WTC11 (cell line): ENCODE results near the gene RUNX1. TPM values are rescaled to one million over a fixed set of nuclear protein-coding genes. Genes with fewer than 3 reads are reported as not detected.

ENCODE experiments used
- ATAC-seq: fragments of 200-7000 bp; cut with Tn5 transposase; 2 replicates; pipeline ENCODE4 v1.10.0; 2021; ENCODE audit warnings: mild to moderate bottlenecking, moderate library complexity
- CTCF ChIA-PET: fragments of 300-600 bp; sonication (Branson Sonifier 250); formaldehyde crosslinking; loops from one replicate; lab custom pipeline; 2021; ENCODE audit warnings: antibody characterized with exemption; lab: Charles Lee
- POLR2A ChIA-PET: fragments of 350-600 bp; sonication (Branson Sonifier 250); formaldehyde crosslinking; loops from one replicate; lab custom pipeline; 2021; ENCODE audit warnings: antibody characterized with exemption; lab: Charles Lee
- DNase-seq: peaks from one replicate; pipeline ENCODE4 v3.0.0; 2021; ENCODE audit warnings: low spot score
- H3K27ac Mint-ChIP-seq: 2 replicates; pipeline ENCODE4 v1.8.0; 2021; ENCODE audit warnings: mixed read lengths
- H3K27me3 Mint-ChIP-seq: 2 replicates; pipeline ENCODE4 v1.8.0; 2021; ENCODE audit warnings: low read depth, mild to moderate bottlenecking, moderate library complexity, mixed read lengths
- H3K36me3 Mint-ChIP-seq: 2 replicates; pipeline ENCODE4 v1.8.0; 2021; ENCODE audit warnings: mixed read lengths
- H3K4me1 Mint-ChIP-seq: 2 replicates; pipeline ENCODE4 v1.8.0; 2022; ENCODE audit warnings: mixed read lengths
- H3K4me3 Mint-ChIP-seq: 2 replicates; pipeline ENCODE4 v1.8.0; 2021; ENCODE audit warnings: mild to moderate bottlenecking, moderate library complexity, mixed read lengths
- H3K9me3 Mint-ChIP-seq: 2 replicates; pipeline ENCODE4 v1.8.0; 2021; ENCODE audit warnings: mixed read lengths
- ELF4 ChIP-seq: sonication (generic); formaldehyde crosslinking; IDR thresholded peaks from 2 replicates; pipeline ENCODE4 v1.8.1; 2022; ENCODE audit warnings: low read depth, mild to moderate bottlenecking, moderate library complexity, missing genetic modification reagents
- FOXK1 ChIP-seq: sonication (generic); formaldehyde crosslinking; IDR thresholded peaks from 2 replicates; pipeline ENCODE4 v1.8.0; 2022; ENCODE audit warnings: mild to moderate bottlenecking, moderate library complexity, missing genetic modification reagents
- FOXP1 ChIP-seq: sonication (generic); formaldehyde crosslinking; IDR thresholded peaks from 2 replicates; pipeline ENCODE4 v1.8.0; 2022; ENCODE audit warnings: missing genetic modification reagents, mild to moderate bottlenecking, moderate library complexity, borderline replicate concordance
- IRF2 ChIP-seq: sonication (generic); formaldehyde crosslinking; IDR thresholded peaks from 2 replicates; pipeline ENCODE4 v1.8.0; 2022; ENCODE audit warnings: low read depth, missing genetic modification reagents, borderline replicate concordance
- KAT7 ChIP-seq: sonication (generic); formaldehyde crosslinking; IDR thresholded peaks from 2 replicates; pipeline ENCODE4 v1.8.1; 2023; ENCODE audit warnings: missing genetic modification reagents, mild to moderate bottlenecking, borderline replicate concordance
- MLX ChIP-seq: sonication (generic); formaldehyde crosslinking; IDR thresholded peaks from 2 replicates; pipeline ENCODE4 v1.8.1; 2023; ENCODE audit warnings: mild to moderate bottlenecking, missing genetic modification reagents, moderate library complexity
- NFATC4 ChIP-seq: fragments of 250-450 bp; sonication (Bioruptor Pico); IDR thresholded peaks from 2 replicates; pipeline ENCODE4 v1.9.0; 2021; ENCODE audit warnings: mild to moderate bottlenecking
- PREB ChIP-seq: sonication (generic); formaldehyde crosslinking; IDR thresholded peaks from 2 replicates; pipeline ENCODE4 v1.8.1; 2022; ENCODE audit warnings: mild to moderate bottlenecking, missing genetic modification reagents, moderate library complexity, borderline replicate concordance
- RORB ChIP-seq: fragments of 250-450 bp; sonication (Bioruptor Pico); IDR thresholded peaks from 2 replicates; pipeline ENCODE4 v1.9.0; 2021; ENCODE audit warnings: mild to moderate bottlenecking
- STAT6 ChIP-seq: sonication (generic); formaldehyde crosslinking; conservative IDR thresholded peaks from 2 replicates; pipeline ENCODE4 v1.8.1; 2023; ENCODE audit warnings: mild to moderate bottlenecking, low read depth, missing genetic modification reagents, moderate library complexity
- TCF7 ChIP-seq: sonication (generic); formaldehyde crosslinking; IDR thresholded peaks from 2 replicates; pipeline ENCODE4 v1.8.0; 2022; ENCODE audit warnings: mild to moderate bottlenecking, low read depth, missing genetic modification reagents, moderate library complexity
- ZBTB21 ChIP-seq: sonication (generic); formaldehyde crosslinking; IDR thresholded peaks from 2 replicates; pipeline ENCODE4 v1.8.1; 2023; ENCODE audit warnings: mild to moderate bottlenecking, missing genetic modification reagents, borderline replicate concordance
- ZNF219 ChIP-seq: sonication (generic); formaldehyde crosslinking; IDR thresholded peaks from 2 replicates; pipeline ENCODE4 v1.8.0; 2023; ENCODE audit warnings: missing genetic modification reagents, mild to moderate bottlenecking, borderline replicate concordance
- ZNF232 ChIP-seq: sonication (generic); formaldehyde crosslinking; IDR thresholded peaks from 2 replicates; pipeline ENCODE4 v1.8.0; 2022; ENCODE audit warnings: mild to moderate bottlenecking, missing genetic modification reagents
- ZNF281 ChIP-seq: sonication (generic); formaldehyde crosslinking; IDR thresholded peaks from 2 replicates; pipeline ENCODE4 v1.8.0; 2023; ENCODE audit warnings: mild to moderate bottlenecking, missing genetic modification reagents
- ZNF396 ChIP-seq: fragments of 250-450 bp; sonication (Bioruptor Pico); IDR thresholded peaks from 2 replicates; pipeline ENCODE4 v1.8.0; 2021; ENCODE audit warnings: mild to moderate bottlenecking, moderate library complexity, borderline replicate concordance
- total RNA-seq: library from RNA; stranded (reverse); gene quantifications from 3 replicates; pipeline ENCODE4 v1.2.3, GENCODE V29; 2021
- TF ChIP-seq, protein P1 (sequence below): fragments of 250-450 bp; sonication (Bioruptor Pico); IDR thresholded peaks from 2 replicates; pipeline ENCODE4 v1.9.0; 2021; ENCODE audit warnings: moderate library complexity, mild to moderate bottlenecking, inconsistent platforms, borderline replicate concordance
- TF ChIP-seq, protein P2 (sequence below): sonication (generic); formaldehyde crosslinking; IDR thresholded peaks from 2 replicates; pipeline ENCODE4 v1.8.0; 2023; ENCODE audit warnings: missing genetic modification reagents, mild to moderate bottlenecking, borderline replicate concordance
- TF ChIP-seq, protein P3 (sequence below): sonication (generic); formaldehyde crosslinking; conservative IDR thresholded peaks from 2 replicates; pipeline ENCODE4 v1.8.1; 2022; ENCODE audit warnings: mild to moderate bottlenecking, missing genetic modification reagents

RUNX1 gene
- total RNA-seq, 1 experiment from 2014 or later = 2.2 TPM

GRCh38 chr21:34997294-34997693, 51.8 kb downstream of the RUNX1 start:
- CTCF ChIA-PET = no interaction called here
- H3K27me3 Mint-ChIP-seq = no peaks in the 10 kb centered on the region
- H3K36me3 Mint-ChIP-seq = no peaks in the 10 kb centered on the region
- no peak for DNase-seq
- peaks cover 4% of the 10 kb centered on the region for H3K9me3 Mint-ChIP-seq
- TF ChIP-seq, protein P1, sequence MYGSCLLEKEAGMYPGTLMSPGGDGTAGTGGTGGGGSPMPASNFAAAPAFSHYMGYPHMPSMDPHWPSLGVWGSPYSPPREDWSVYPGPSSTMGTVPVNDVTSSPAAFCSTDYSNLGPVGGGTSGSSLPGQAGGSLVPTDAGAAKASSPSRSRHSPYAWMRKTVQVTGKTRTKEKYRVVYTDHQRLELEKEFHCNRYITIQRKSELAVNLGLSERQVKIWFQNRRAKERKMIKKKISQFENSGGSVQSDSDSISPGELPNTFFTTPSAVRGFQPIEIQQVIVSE (CRISPR knock-in tag) = no peak
- TF ChIP-seq NFATC4 (CRISPR knock-in tag) (no peak), FOXK1 (CRISPR knock-in tag) (no peak), PREB (no peak), ELF4 (CRISPR knock-in tag) (no peak), MLX (CRISPR knock-in tag) (no peak), ZNF396 (CRISPR knock-in tag) (no peak), IRF2 (CRISPR knock-in tag) (no peak), FOXP1 (CRISPR knock-in tag) (no peak), RORB (no peak), KAT7 (CRISPR knock-in tag) (no peak), ZNF232 (CRISPR knock-in tag) (no peak)
- TF ChIP-seq, protein P2, sequence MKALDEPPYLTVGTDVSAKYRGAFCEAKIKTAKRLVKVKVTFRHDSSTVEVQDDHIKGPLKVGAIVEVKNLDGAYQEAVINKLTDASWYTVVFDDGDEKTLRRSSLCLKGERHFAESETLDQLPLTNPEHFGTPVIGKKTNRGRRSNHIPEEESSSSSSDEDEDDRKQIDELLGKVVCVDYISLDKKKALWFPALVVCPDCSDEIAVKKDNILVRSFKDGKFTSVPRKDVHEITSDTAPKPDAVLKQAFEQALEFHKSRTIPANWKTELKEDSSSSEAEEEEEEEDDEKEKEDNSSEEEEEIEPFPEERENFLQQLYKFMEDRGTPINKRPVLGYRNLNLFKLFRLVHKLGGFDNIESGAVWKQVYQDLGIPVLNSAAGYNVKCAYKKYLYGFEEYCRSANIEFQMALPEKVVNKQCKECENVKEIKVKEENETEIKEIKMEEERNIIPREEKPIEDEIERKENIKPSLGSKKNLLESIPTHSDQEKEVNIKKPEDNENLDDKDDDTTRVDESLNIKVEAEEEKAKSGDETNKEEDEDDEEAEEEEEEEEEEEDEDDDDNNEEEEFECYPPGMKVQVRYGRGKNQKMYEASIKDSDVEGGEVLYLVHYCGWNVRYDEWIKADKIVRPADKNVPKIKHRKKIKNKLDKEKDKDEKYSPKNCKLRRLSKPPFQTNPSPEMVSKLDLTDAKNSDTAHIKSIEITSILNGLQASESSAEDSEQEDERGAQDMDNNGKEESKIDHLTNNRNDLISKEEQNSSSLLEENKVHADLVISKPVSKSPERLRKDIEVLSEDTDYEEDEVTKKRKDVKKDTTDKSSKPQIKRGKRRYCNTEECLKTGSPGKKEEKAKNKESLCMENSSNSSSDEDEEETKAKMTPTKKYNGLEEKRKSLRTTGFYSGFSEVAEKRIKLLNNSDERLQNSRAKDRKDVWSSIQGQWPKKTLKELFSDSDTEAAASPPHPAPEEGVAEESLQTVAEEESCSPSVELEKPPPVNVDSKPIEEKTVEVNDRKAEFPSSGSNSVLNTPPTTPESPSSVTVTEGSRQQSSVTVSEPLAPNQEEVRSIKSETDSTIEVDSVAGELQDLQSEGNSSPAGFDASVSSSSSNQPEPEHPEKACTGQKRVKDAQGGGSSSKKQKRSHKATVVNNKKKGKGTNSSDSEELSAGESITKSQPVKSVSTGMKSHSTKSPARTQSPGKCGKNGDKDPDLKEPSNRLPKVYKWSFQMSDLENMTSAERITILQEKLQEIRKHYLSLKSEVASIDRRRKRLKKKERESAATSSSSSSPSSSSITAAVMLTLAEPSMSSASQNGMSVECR (CRISPR knock-in tag) = no peak
- POLR2A ChIA-PET = no interaction called here
- H3K27ac Mint-ChIP-seq = no peak overlapping the region
- no peak for ATAC-seq
- no peak overlapping the region for H3K4me3 Mint-ChIP-seq
- 0 out of 2 replicates have a peak, but pooled peaks cover 7% of the 10 kb centered on the region for H3K4me1 Mint-ChIP-seq

- POLR2A ChIA-PET = no interaction called here
- ATAC-seq (no peak), DNase-seq (no peak)
- no peak overlapping the region for H3K27ac Mint-ChIP-seq
- 0 out of 2 replicates have a peak, but pooled peaks cover 7% of the 10 kb centered on the region for H3K4me1 Mint-ChIP-seq
- CTCF ChIA-PET = no interaction called here
- H3K9me3 Mint-ChIP-seq = peaks cover 4% of the 10 kb centered on the region
- H3K27me3 Mint-ChIP-seq = no peaks in the 10 kb centered on the region
- H3K36me3 Mint-ChIP-seq = no peaks in the 10 kb centered on the region
- H3K4me3 Mint-ChIP-seq = no peak overlapping the region
- TF ChIP-seq, protein P3, sequence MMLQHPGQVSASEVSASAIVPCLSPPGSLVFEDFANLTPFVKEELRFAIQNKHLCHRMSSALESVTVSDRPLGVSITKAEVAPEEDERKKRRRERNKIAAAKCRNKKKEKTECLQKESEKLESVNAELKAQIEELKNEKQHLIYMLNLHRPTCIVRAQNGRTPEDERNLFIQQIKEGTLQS = no peak
- TF ChIP-seq STAT6 (CRISPR knock-in tag) (no peak), ZNF219 (no peak), ZNF281 (CRISPR knock-in tag) (no peak), ZBTB21 (no peak), TCF7 (CRISPR knock-in tag) (no peak)
Measured at GRCh38 chr21:34996304-34997101, 52.6 kb downstream of the RUNX1 start.
